RKO (cell line): Measurements from ENCODE around the gene PDLIM5.

Source experiments
- DNase-seq: peaks from one replicate; pipeline ENCODE4 v3.0.0-alpha.2; 2016; ENCODE audit warnings: low spot score

The PDLIM5 gene

GRCh38 chr4:94559351-94559806 is 107.6 kb downstream of the PDLIM5 start:
- DNase-seq, result no peak

- no peak for DNase-seq
Measured at GRCh38 chr4:94561249-94562024, 109.7 kb downstream of the PDLIM5 start.

- DNase-seq, result no peak
Measured at GRCh38 chr4:94562285-94562684, 110.5 kb downstream of the PDLIM5 start.

- DNase-seq, result no peak
Measured at GRCh38 chr4:94564252-94564651, 112.5 kb downstream of the PDLIM5 start.

- no peak for DNase-seq
Measured at GRCh38 chr4:94566420-94566819, 114.7 kb downstream of the PDLIM5 start.

- DNase-seq, result no peak
Measured at GRCh38 chr4:94567811-94568210, 116.1 kb downstream of the PDLIM5 start.

GRCh38 chr4:94570558-94570957 is 118.8 kb downstream of the PDLIM5 start:
- no peak for DNase-seq

GRCh38 chr4:94571298-94571697 is 119.6 kb downstream of the PDLIM5 start:
- DNase-seq, result no peak

GRCh38 chr4:94571715-94572114 is 120.0 kb downstream of the PDLIM5 start:
- DNase-seq, result no peak

- DNase-seq, result no peak
Measured at GRCh38 chr4:94574050-94574449, 122.3 kb downstream of the PDLIM5 start.

- DNase-seq, result no peak
Measured at GRCh38 chr4:94574616-94575015, 122.9 kb downstream of the PDLIM5 start.

GRCh38 chr4:94575652-94576051 is 123.9 kb downstream of the PDLIM5 start:
- DNase-seq, result no peak

- no peak for DNase-seq
Measured at GRCh38 chr4:94576210-94576609, 124.5 kb downstream of the PDLIM5 start.

GRCh38 chr4:94577136-94577535 is 125.4 kb downstream of the PDLIM5 start:
- no peak for DNase-seq

GRCh38 chr4:94578195-94578594 is 126.5 kb downstream of the PDLIM5 start:
- DNase-seq, result no peak

GRCh38 chr4:94581766-94582165 is 130.0 kb downstream of the PDLIM5 start:
- DNase-seq, result no peak

GRCh38 chr4:94582517-94582916 is 130.8 kb downstream of the PDLIM5 start:
- no peak for DNase-seq

- no peak for DNase-seq
Measured at GRCh38 chr4:94583914-94584641, 132.3 kb downstream of the PDLIM5 start.

GRCh38 chr4:94588896-94589693 is 137.4 kb downstream of the PDLIM5 start:
- no peak for DNase-seq

- no peak for DNase-seq
Measured at GRCh38 chr4:94590493-94590892, 138.8 kb downstream of the PDLIM5 start.

GRCh38 chr4:94591289-94591688 is 139.5 kb downstream of the PDLIM5 start:
- no peak for DNase-seq

- DNase-seq, result no peak
Measured at GRCh38 chr4:94595013-94595412, 143.3 kb downstream of the PDLIM5 start.
